HG02885 (cell line): Measurements from ENCODE around the gene GMCL2.

Experiments
- ATAC-seq: cut with Tn5 transposase; IDR thresholded peaks from one replicate; pipeline ENCODE4 v1.9.1; 2021; ENCODE audit warnings: mild to moderate bottlenecking; ENCODE audit not compliant: unreplicated experiment, poor library complexity

GMCL2 gene

GRCh38 chr5:178222292-178222691, 35.1 kb upstream of the GMCL2 start:
- no peak for ATAC-seq

- ATAC-seq = no peak
Measured at GRCh38 chr5:178221853-178222252, 34.7 kb upstream of the GMCL2 start.

GRCh38 chr5:178221282-178221681, 34.1 kb upstream of the GMCL2 start:
- ATAC-seq = no peak

- ATAC-seq = no peak
Measured at GRCh38 chr5:178218827-178219226, 31.7 kb upstream of the GMCL2 start.

- no peak for ATAC-seq
Measured at GRCh38 chr5:178218237-178218776, 31.1 kb upstream of the GMCL2 start.

GRCh38 chr5:178216779-178217178, 29.6 kb upstream of the GMCL2 start:
- no peak for ATAC-seq

- no peak for ATAC-seq
Measured at GRCh38 chr5:178216088-178216534, 28.9 kb upstream of the GMCL2 start.

GRCh38 chr5:178215280-178216002, 28.3 kb upstream of the GMCL2 start:
- no peak for ATAC-seq

- no peak for ATAC-seq
Measured at GRCh38 chr5:178214160-178214803, 27.1 kb upstream of the GMCL2 start.

- no peak for ATAC-seq
Measured at GRCh38 chr5:178213748-178214151, 26.6 kb upstream of the GMCL2 start.

GRCh38 chr5:178213003-178213461, 25.9 kb upstream of the GMCL2 start:
- ATAC-seq = no peak

GRCh38 chr5:178212241-178213002, 25.3 kb upstream of the GMCL2 start:
- ATAC-seq = no peak

GRCh38 chr5:178211095-178212048, 24.2 kb upstream of the GMCL2 start:
- no peak for ATAC-seq

- ATAC-seq = no peak
Measured at GRCh38 chr5:178210686-178211085, 23.5 kb upstream of the GMCL2 start.

GRCh38 chr5:178210073-178210535, 22.9 kb upstream of the GMCL2 start:
- ATAC-seq = no peak

- ATAC-seq = no peak
Measured at GRCh38 chr5:178209334-178210072, 22.3 kb upstream of the GMCL2 start.

- no peak for ATAC-seq
Measured at GRCh38 chr5:178208540-178209227, 21.5 kb upstream of the GMCL2 start.

GRCh38 chr5:178207917-178208280, 20.7 kb upstream of the GMCL2 start:
- ATAC-seq = no peak
